IMR-90 (cell line): ENCODE measurements around the gene TAPT1. TPM values are rescaled to one million over a fixed set of nuclear protein-coding genes. Genes with fewer than 3 reads are reported as not detected.

Experiments
- ATAC-seq: fragments of 200-7000 bp; cut with Tn5 transposase; 2 replicates; pipeline ENCODE4 v1.9.1; 2020; ENCODE audit warnings: low read depth, mild to moderate bottlenecking, moderate library complexity
- BruUV-seq: library from RNA; stranded (reverse); fragments of 400-500 nt; replicated peaks from 2 replicates; lab custom pipeline; 2021; lab: Mats Ljungman, UMichigan
- CTCF ChIA-PET: fragments of 300-600 bp; formaldehyde crosslinking; extraction: SDS; loops from one replicate; lab custom pipeline; 2021; ENCODE audit warnings: antibody characterized with exemption; lab: Yijun Ruan, JAX
- POLR2A ChIA-PET: fragments of 300-600 bp; sonication (Branson Sonifier 250); formaldehyde crosslinking; loops from one replicate; lab custom pipeline; 2022; ENCODE audit warnings: antibody characterized with exemption; ENCODE audit not compliant: unreplicated experiment; lab: Charles Lee
- DNase-seq: peaks from one replicate; pipeline ENCODE4 v3.0.0; 2013
- H2AFZ ChIP-seq: replicated peaks from 2 replicates; pipeline ENCODE3; 2013; ENCODE audit warnings: low read length, mild to moderate bottlenecking; ENCODE audit not compliant: poor library complexity
- H2AK5ac ChIP-seq: 2 replicates; pipeline ENCODE4 v1.6.1; 2013; ENCODE audit warnings: low read depth, low read length, inconsistent platforms
- H2AK9ac ChIP-seq: replicated peaks from 2 replicates; pipeline ENCODE3; 2013; ENCODE audit warnings: mild to moderate bottlenecking, low read depth, low read length, moderate library complexity; ENCODE audit not compliant: poor library complexity
- H2BK120ac ChIP-seq: 2 replicates; pipeline ENCODE4 v1.6.1; 2013; ENCODE audit warnings: low read depth, low read length, inconsistent platforms
- H2BK15ac ChIP-seq: 3 replicates; pipeline ENCODE4 v1.6.1; 2013; ENCODE audit warnings: low read depth, low read length, inconsistent platforms
- H2BK20ac ChIP-seq: 2 replicates; pipeline ENCODE4 v1.6.1; 2013; ENCODE audit warnings: low read depth, mild to moderate bottlenecking, inconsistent platforms, low read length, moderate library complexity
- H2BK5ac ChIP-seq: 2 replicates; pipeline ENCODE4 v1.6.1; 2013; ENCODE audit warnings: mild to moderate bottlenecking, low read depth, low read length, inconsistent platforms; ENCODE audit not compliant: poor library complexity, severe bottlenecking
- H3K14ac ChIP-seq: replicated peaks from 2 replicates; pipeline ENCODE4 v1.6.1; 2013; ENCODE audit warnings: low read depth, low read length, inconsistent platforms
- H3K18ac ChIP-seq: 2 replicates; pipeline ENCODE4 v1.6.1; 2013; ENCODE audit warnings: low read depth, low read length, control low read depth
- H3K23ac ChIP-seq: 2 replicates; pipeline ENCODE4 v1.6.1; 2013; ENCODE audit warnings: low read depth, low read length, inconsistent platforms
- H3K27ac ChIP-seq: 2 replicates; pipeline ENCODE4 v1.5.1; 2013; ENCODE audit warnings: mild to moderate bottlenecking, control low read depth, low read length; ENCODE audit not compliant: insufficient read depth
- H3K27me3 ChIP-seq: 2 replicates; pipeline ENCODE4 v1.6.1; 2013; ENCODE audit warnings: low read length; ENCODE audit not compliant: control insufficient read depth, insufficient read depth
- H3K36me3 ChIP-seq: 2 replicates; pipeline ENCODE4 v1.6.1; 2013; ENCODE audit warnings: low read length, mixed read lengths; ENCODE audit not compliant: control insufficient read depth, insufficient read depth
- H3K4ac ChIP-seq: 2 replicates; pipeline ENCODE4 v1.6.1; 2013; ENCODE audit warnings: low read depth, low read length, inconsistent platforms
- H3K4me1 ChIP-seq: 2 replicates; pipeline ENCODE4 v1.6.1; 2013; ENCODE audit warnings: low read length, mixed read lengths; ENCODE audit not compliant: control insufficient read depth, insufficient read depth
- H3K4me2 ChIP-seq: 2 replicates; pipeline ENCODE4 v1.6.1; 2013; ENCODE audit warnings: low read depth, mild to moderate bottlenecking, control low read depth, low read length, moderate library complexity
- H3K4me3 ChIP-seq: 2 replicates; pipeline ENCODE4 v1.5.1; 2013; ENCODE audit warnings: low read depth, mild to moderate bottlenecking, control low read depth, low read length, moderate library complexity; ENCODE audit not compliant: insufficient read depth
- H3K56ac ChIP-seq: 2 replicates; pipeline ENCODE4 v1.6.1; 2013; ENCODE audit warnings: low read length, inconsistent platforms; ENCODE audit not compliant: insufficient read depth; ENCODE audit errors: extremely low read depth
- H3K79me1 ChIP-seq, 2 experiments: 2 replicates each; pipeline ENCODE4 v1.6.1; 2013; ENCODE audit warnings: low read length in 2 of 2, inconsistent platforms in 1 of 2, low read depth in 1 of 2
- H3K9ac ChIP-seq: 2 replicates; pipeline ENCODE4 v1.6.1; 2013; ENCODE audit warnings: low read depth, low read length, control low read depth
- H3K9me1 ChIP-seq: 2 replicates; pipeline ENCODE4 v1.6.1; 2013; ENCODE audit warnings: low read length, inconsistent platforms; ENCODE audit not compliant: insufficient read depth
- H3K9me3 ChIP-seq: 2 replicates; pipeline ENCODE4 v1.6.1; 2013; ENCODE audit warnings: low read length; ENCODE audit not compliant: control insufficient read depth, insufficient read depth
- H4K20me1 ChIP-seq: 2 replicates; pipeline ENCODE4 v1.6.1; 2013; ENCODE audit warnings: low read length, inconsistent platforms; ENCODE audit not compliant: insufficient read depth
- H4K5ac ChIP-seq: 2 replicates; pipeline ENCODE4 v1.6.1; 2013; ENCODE audit warnings: mild to moderate bottlenecking, low read depth, low read length, control low read depth
- H4K8ac ChIP-seq, 2 experiments: 2 replicates each; pipeline ENCODE4 v1.6.1; 2013; ENCODE audit warnings: low read depth in 2 of 2, low read length in 2 of 2, control low read depth in 1 of 2, inconsistent platforms in 1 of 2
- H4K91ac ChIP-seq: 2 replicates; pipeline ENCODE4 v1.6.1; 2013; ENCODE audit warnings: low read depth, low read length, inconsistent platforms; ENCODE audit not compliant: insufficient read depth
- BHLHE40 ChIP-seq: fragments of 150-350 bp; IDR thresholded peaks from 2 replicates; pipeline ENCODE4 v1.6.1; 2016; ENCODE audit warnings: mild to moderate bottlenecking, low read depth, low read length
- CEBPB ChIP-seq: IDR thresholded peaks from 2 replicates; pipeline ENCODE4 v1.6.1; 2012; ENCODE audit warnings: low read depth, low read length, improper control_type of control experiment
- CHD1 ChIP-seq: IDR thresholded peaks from 2 replicates; pipeline ENCODE4 v1.6.1; 2012; ENCODE audit warnings: low read depth, low read length, improper control_type of control experiment
- CTCF ChIP-seq: conservative IDR thresholded peaks from 2 replicates; pipeline ENCODE4 v1.5.1; 2012; ENCODE audit warnings: mild to moderate bottlenecking, low read depth, low read length, improper control_type of control experiment
- FOS ChIP-seq: fragments of 150-350 bp; IDR thresholded peaks from 2 replicates; pipeline ENCODE4 v1.6.1; 2016; ENCODE audit warnings: low read depth, low read length
- MAFK ChIP-seq: IDR thresholded peaks from 2 replicates; pipeline ENCODE4 v1.6.1; 2012; ENCODE audit warnings: low read depth, low read length, improper control_type of control experiment
- NFE2L2 ChIP-seq: fragments of 150-350 bp; IDR thresholded peaks from 2 replicates; pipeline ENCODE4 v1.6.1; 2016; ENCODE audit warnings: low read depth, mild to moderate bottlenecking, low read length
- POLR2A ChIP-seq: IDR thresholded peaks from 2 replicates; pipeline ENCODE4 v1.6.1; 2012; ENCODE audit warnings: mild to moderate bottlenecking, low read depth, low read length
- RAD21 ChIP-seq: IDR thresholded peaks from 2 replicates; pipeline ENCODE4 v1.6.1; 2012; ENCODE audit warnings: low read length, improper control_type of control experiment
- RCOR1 ChIP-seq: IDR thresholded peaks from 2 replicates; pipeline ENCODE4 v1.6.1; 2012; ENCODE audit warnings: mild to moderate bottlenecking, low read length, improper control_type of control experiment; ENCODE audit not compliant: insufficient replicate concordance
- RFX5 ChIP-seq: IDR thresholded peaks from 2 replicates; pipeline ENCODE4 v1.8.0; 2012; ENCODE audit warnings: low read depth, mild to moderate bottlenecking, low read length, moderate library complexity
- SMC3 ChIP-seq: fragments of 150-350 bp; IDR thresholded peaks from 2 replicates; pipeline ENCODE4 v1.6.1; 2016; ENCODE audit warnings: low read depth, mild to moderate bottlenecking, antibody characterized with exemption, low read length, moderate library complexity
- WGBS, 2 experiments: methylation state at CpG; one replicate each; pipeline versions ENCODE4 v1.1.5 to v1.1.7; 2013; ENCODE audit warnings: missing lambda C conversion rate in 2 of 2; ENCODE audit not compliant: insufficient read length in 1 of 2; ENCODE audit errors: extremely low coverage in 2 of 2; 5-methylcytosine and 5-hydroxymethylcytosine counted together
- dilution Hi-C: fragments of 300-500 bp; cut with HindIII; formaldehyde crosslinking; loops from one replicate; pipeline ENCODE4 v1.14.3; 2018; ENCODE audit warnings: low sequenced_read_pairs; ENCODE audit not compliant: unreplicated experiment
- in situ Hi-C: fragments of 300-500 bp; cut with MboI; formaldehyde crosslinking; loops from 3 replicates; pipeline ENCODE4 v1.14.3; 2019; ENCODE audit warnings: low sequenced_read_pairs, inconsistent platforms, mixed read lengths
- intact Hi-C: fragments of 100-400 bp; cut with micrococcal nuclease; formaldehyde crosslinking; loops from 2 replicates; pipeline ENCODE4 v1.10.0; 2022
- polyA plus RNA-seq, 3 experiments: library from polyadenylated mRNA; depleted of rRNA; stranded (reverse); fragments of >200 nt; gene quantifications; 2 replicates each; pipeline ENCODE4 v1.2.3, GENCODE V29; 2012; ENCODE audit warnings: low replicate concordance in 1 of 3
- total RNA-seq: library from RNA; depleted of rRNA; stranded (reverse); fragments of >200 nt; gene quantifications from 2 replicates; pipeline ENCODE4 v1.2.3, GENCODE V29; 2012
- TF ChIP-seq, protein P1 (sequence below): fragments of 150-350 bp; IDR thresholded peaks from 2 replicates; pipeline ENCODE4 v1.6.1; 2016; ENCODE audit warnings: low read depth, mild to moderate bottlenecking, low read length, moderate library complexity, borderline replicate concordance
- TF ChIP-seq, protein P2 (sequence below): fragments of 150-350 bp; IDR thresholded peaks from 2 replicates; pipeline ENCODE4 v1.6.1; 2017; ENCODE audit warnings: mild to moderate bottlenecking, antibody characterized with exemption, low read length, low read depth

Gene TAPT1
- total and polyA plus RNA-seq, 2 of the 4 experiments (the other 2 are of a cell fraction) = 5.6 to 12.2 TPM

DNA sequence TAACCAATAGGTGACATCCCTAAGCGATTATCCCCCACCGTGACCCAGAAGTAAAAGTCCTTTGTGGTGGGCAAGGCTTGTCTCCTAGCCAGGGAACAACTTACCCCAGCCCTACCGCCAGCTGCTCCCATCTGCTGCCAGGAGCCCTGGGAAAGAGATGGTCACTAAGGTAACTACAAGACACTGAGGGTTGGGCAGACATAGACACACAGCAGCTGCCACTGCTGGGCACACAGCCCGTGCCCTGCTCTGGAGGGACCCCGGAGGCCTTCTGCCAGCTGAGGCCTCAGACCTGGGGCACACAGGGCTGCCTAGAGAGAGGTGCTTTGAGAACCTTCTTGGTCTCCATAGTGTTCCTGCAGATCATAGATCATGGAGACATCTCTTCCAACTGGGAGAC, 89.4 kb downstream of the TAPT1 start (continued):
- TF ChIP-seq RCOR1 = no peak
- TF ChIP-seq RAD21 = no peak
- TF ChIP-seq CHD1 = no peak
- TF ChIP-seq SMC3 = no peak

DNA sequence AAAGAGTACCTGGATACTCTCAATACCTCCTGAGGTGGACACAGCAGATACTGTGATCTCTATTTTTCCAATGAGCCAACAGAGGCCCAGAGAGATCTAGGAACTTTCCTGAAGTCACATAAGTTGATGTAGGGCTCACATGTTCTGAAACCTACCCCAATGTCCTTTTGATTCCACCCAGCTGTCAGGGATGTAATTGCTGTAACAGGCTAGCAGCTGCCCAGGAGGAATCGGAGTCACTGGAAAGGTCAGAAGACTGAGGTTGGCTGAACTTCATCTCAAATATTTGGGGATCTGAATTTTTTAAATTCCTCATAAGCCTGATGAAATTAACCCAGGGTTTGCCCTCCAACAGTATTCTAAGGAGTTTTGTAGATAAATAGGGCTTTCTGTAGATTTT, 90.0 kb downstream of the TAPT1 start:
- Histone ChIP-seq H3K9me3 (no peaks in the 10 kb centered on the region; the same call in 1 of the 2 replicates), H3K4me2 (no peak overlapping the region), H3K27me3 (peaks cover 16% of the 10 kb centered on the region), H3K56ac (no peak overlapping the region), H3K9me1 (no peaks in the 10 kb centered on the region; the same call in 1 of the 2 replicates), H3K4me1 (peaks cover under 1% of the 10 kb centered on the region; the same call in 1 of the 2 replicates), H2AK9ac (no peak overlapping the region), H4K20me1 (no peaks in the 10 kb centered on the region), H2BK15ac (no peak overlapping the region), H2BK5ac (no peak overlapping the region), H4K5ac (no peak overlapping the region), H3K36me3 (no peaks in the 10 kb centered on the region), H4K91ac (no peak overlapping the region), H2AK5ac (no peak overlapping the region), H3K79me1 (no peaks in the 10 kb centered on the region), H3K4me3 (no peak overlapping the region), H3K18ac (no peak overlapping the region), H3K9ac (no peak overlapping the region), H2BK120ac (no peak overlapping the region), H3K23ac (no peak overlapping the region), H2AFZ (no peak overlapping the region), H2BK20ac (no peak overlapping the region), H4K8ac (no peak overlapping the region), H3K27ac (no peak overlapping the region), H3K4ac (no peak overlapping the region), H3K14ac (no peak overlapping the region)
- POLR2A ChIA-PET = no interaction called here
- BruUV-seq = no TSS peak
- in situ Hi-C loops = no loop called here
- DNase-seq (no peak), ATAC-seq (no peak)
- no CpG with 5 or more reads among the region's 1 CpG for WGBS, 2 experiments
- CTCF ChIA-PET = no interaction called here
- dilution Hi-C loops = no loop called here
- intact Hi-C loops = no loop called here
- TF ChIP-seq RCOR1 (no peak), RAD21 (no peak), CEBPB (no peak), CHD1 (no peak), SMC3 (no peak), POLR2A (no peak), MAFK (no peak), CTCF (no peak), FOS (no peak), BHLHE40 (no peak), RFX5 (no peak), NFE2L2 (no peak)
- TF ChIP-seq, protein P1, sequence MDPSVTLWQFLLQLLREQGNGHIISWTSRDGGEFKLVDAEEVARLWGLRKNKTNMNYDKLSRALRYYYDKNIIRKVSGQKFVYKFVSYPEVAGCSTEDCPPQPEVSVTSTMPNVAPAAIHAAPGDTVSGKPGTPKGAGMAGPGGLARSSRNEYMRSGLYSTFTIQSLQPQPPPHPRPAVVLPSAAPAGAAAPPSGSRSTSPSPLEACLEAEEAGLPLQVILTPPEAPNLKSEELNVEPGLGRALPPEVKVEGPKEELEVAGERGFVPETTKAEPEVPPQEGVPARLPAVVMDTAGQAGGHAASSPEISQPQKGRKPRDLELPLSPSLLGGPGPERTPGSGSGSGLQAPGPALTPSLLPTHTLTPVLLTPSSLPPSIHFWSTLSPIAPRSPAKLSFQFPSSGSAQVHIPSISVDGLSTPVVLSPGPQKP = no peak
- TF ChIP-seq, protein P2, sequence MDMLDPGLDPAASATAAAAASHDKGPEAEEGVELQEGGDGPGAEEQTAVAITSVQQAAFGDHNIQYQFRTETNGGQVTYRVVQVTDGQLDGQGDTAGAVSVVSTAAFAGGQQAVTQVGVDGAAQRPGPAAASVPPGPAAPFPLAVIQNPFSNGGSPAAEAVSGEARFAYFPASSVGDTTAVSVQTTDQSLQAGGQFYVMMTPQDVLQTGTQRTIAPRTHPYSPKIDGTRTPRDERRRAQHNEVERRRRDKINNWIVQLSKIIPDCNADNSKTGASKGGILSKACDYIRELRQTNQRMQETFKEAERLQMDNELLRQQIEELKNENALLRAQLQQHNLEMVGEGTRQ = no peak
